Spleen (tissue), 11 donors: ENCODE results near the gene CTNS. TPM values are rescaled to one million over a fixed set of nuclear protein-coding genes. Genes with fewer than 3 reads are reported as not detected.
A peak's percentile ranks its signal among the peaks of the same experiment; 100 is the strongest.

Experiments
- DNase-seq: peaks from one replicate; pipeline ENCODE4 v3.0.0-alpha.2; 2020
- H3K27ac ChIP-seq, 8 donors: fragments of 200-600 bp; sonication (generic) in 7 of 8; 1 replicate in 4 of 8; 2 replicates in 4 of 8; pipeline versions ENCODE4 v1.5.0 to v1.8.0; 2016 to 2021; ENCODE audit warnings: inconsistent platforms in 4 of 8, mild to moderate bottlenecking in 4 of 8, moderate library complexity in 1 of 8
- H3K27me3 ChIP-seq, 7 donors: fragments of 200-600 bp; sonication (generic) in 6 of 7; replicated peaks in 1 of 7; 1 replicate in 4 of 7; 2 replicates in 3 of 7; pipeline versions ENCODE4 v1.5.0 to v1.8.0; 2016 to 2021; ENCODE audit warnings: inconsistent platforms in 3 of 7, mild to moderate bottlenecking in 1 of 7
- H3K36me3 ChIP-seq, 6 donors: fragments of 200-600 bp; sonication (generic) in 5 of 6; 1 replicate in 4 of 6; 2 replicates in 2 of 6; pipeline versions ENCODE4 v1.5.0 to v1.8.0; 2016 to 2021; ENCODE audit warnings: inconsistent platforms in 2 of 6
- H3K4me1 ChIP-seq, 6 donors: fragments of 200-600 bp; sonication (generic) in 5 of 6; 1 replicate in 3 of 6; 2 replicates in 3 of 6; pipeline versions ENCODE4 v1.5.0 to v1.8.0; 2016 to 2021; ENCODE audit warnings: inconsistent platforms in 3 of 6
- H3K4me3 ChIP-seq, 8 donors: fragments of 200-600 bp; sonication (generic) in 7 of 8; 1 replicate in 4 of 8; 2 replicates in 4 of 8; pipeline versions ENCODE4 v1.5.0 to v1.8.0; 2016 to 2021; ENCODE audit warnings: inconsistent platforms in 4 of 8, mild to moderate bottlenecking in 4 of 8, moderate library complexity in 2 of 8
- H3K9me3 ChIP-seq, 8 donors: fragments of 200-600 bp; sonication (generic) in 7 of 8; 1 replicate in 4 of 8; 2 replicates in 4 of 8; pipeline versions ENCODE4 v1.5.0 to v1.8.0; 2016 to 2021; ENCODE audit warnings: inconsistent platforms in 4 of 8
- CTCF ChIP-seq, 11 experiments: fragments of 200-600 bp in 7 of 11; fragments of 450-650 bp in 4 of 11; sonication (generic) in 4 of 11; IDR thresholded peaks in 8 of 11; conservative IDR thresholded peaks in 3 of 11; 1 replicate in 7 of 11; 2 replicates in 4 of 11; pipeline versions ENCODE4 v1.4.0 to v1.8.0; 2016 to 2021; ENCODE audit warnings: antibody characterized with exemption in 11 of 11, inconsistent platforms in 4 of 11, mild to moderate bottlenecking in 1 of 11
- POLR2A ChIP-seq, 3 donors: fragments of 450-650 bp; IDR thresholded peaks; one replicate each; pipeline ENCODE4 v1.5.1; 2017; ENCODE audit warnings: antibody characterized with exemption in 3 of 3, mild to moderate bottlenecking in 1 of 3
- POLR2AphosphoS5 ChIP-seq, 3 donors: sonication (generic); formaldehyde crosslinking; IDR thresholded peaks; one replicate each; pipeline ENCODE4 v1.5.1; 2017; ENCODE audit warnings: antibody characterized with exemption in 3 of 3
- WGBS, 5 donors: extraction: QIAGEN DNeasy Blood & Tissue Kit in 3 of 5; methylation state at CpG; one replicate each; pipeline versions ENCODE4 v1.1.5 to v1.1.7; 2013 to 2018; 5-methylcytosine and 5-hydroxymethylcytosine counted together
- intact Hi-C: fragments of 100-400 bp; cut with DNase I; formaldehyde crosslinking; loops from one replicate; pipeline ENCODE4 v1.15.0; 2023; ENCODE audit warnings: low total_unique reads
- polyA plus RNA-seq, 3 donors: library from polyadenylated mRNA; stranded (reverse); fragments of 200-250 nt; gene quantifications; one replicate each; pipeline ENCODE4 v1.2.1, GENCODE V29; 2013
- total RNA-seq, 7 donors: library from RNA; depleted of rRNA in 3 of 7; stranded (reverse); fragments of >200 nt in 3 of 7; fragmentation: NEBNext Ultra II Directional in 4 of 7; extraction: Animal tissue kit (Norgen Biotek cat#: 25700) in 4 of 7; gene quantifications; one replicate each; pipeline versions ENCODE4 v1.1.0 to v1.2.1, GENCODE V29; 2016 to 2021
- donor health status: healthy with polysubstance abuse.
- donor health status: DM: no; HTN: no; CAD: no; lungs with moderate emphysema.
- donor health status: DM: no; HTN: no; CAD: no.
- donor health status: Bipolar disorder and iron deficiency.
- donor health status: healthy.
- donor health status: DM: no; HTN: no; CAD: no.
- donor health status: DM: yes; HTN: yes; CAD: no.

The CTNS gene
- total and polyA plus RNA-seq, 10 donors, result 5.7 to 42.5 (median 14.0) TPM

- DNase-seq, result no peak
- Histone ChIP-seq H3K36me3 (peaks cover 0 to 32% (median 13%) of the 10 kb centered on the region in 6 donors), H3K27me3 (peaks cover 0 to 40% (median 14%) of the 10 kb centered on the region in 7 donors), H3K4me3 (peak overlapping the region; percentile 53 to 85 (median 71)), H3K9me3 (peaks cover 0 to 13% (median 8%) of the 10 kb centered on the region in 8 donors), H3K27ac (peak overlapping the region in 7 of 8 donors; percentile 29 to 92 (median 75)), H3K4me1 (peaks cover 10 to 91% (median 58%) of the 10 kb centered on the region in 6 donors)
- intact Hi-C loops, result no loop called here
- 38 to 65% (median 58%) methylated on average over 9 of the region's 9 CpGs for WGBS, 5 donors
- TF ChIP-seq POLR2A (IDR thresholded peaks at IDR 0.05) (no peak), POLR2AphosphoS5 (IDR thresholded peaks at IDR 0.05) (peak in 2 of 3 donors; percentile 47 to 81)
Observed at GRCh38 chr17:3693829-3694231, 57.3 kb downstream of the CTNS start.

- Histone ChIP-seq H3K36me3 (peaks cover 0 to 18% (median 8%) of the 10 kb centered on the region in 6 donors), H3K4me3 (peak overlapping the region; percentile 53 to 85 (median 71)), H3K9me3 (peaks cover 0 to 13% (median 8%) of the 10 kb centered on the region in 8 donors), H3K27me3 (peaks cover 0 to 38% (median 14%) of the 10 kb centered on the region in 7 donors), H3K4me1 (peaks cover 6 to 87% (median 46%) of the 10 kb centered on the region in 6 donors), H3K27ac (peak overlapping the region; percentile 39 to 92 (median 75))
- intact Hi-C loops, result no loop called here
- WGBS, 5 donors, result 9 to 19% (median 15%) methylated on average over 8 to 17 of the region's 17 CpGs
- no peak for DNase-seq
- no peak for TF ChIP-seq POLR2A (IDR thresholded peaks at IDR 0.05)
- TF ChIP-seq POLR2AphosphoS5 (IDR thresholded peaks at IDR 0.05), result peak in 1 of 3 donors; percentile 28
Observed at GRCh38 chr17:3695129-3695722, 58.7 kb downstream of the CTNS start.

- intact Hi-C loops, result no loop called here
- Histone ChIP-seq H3K9me3 (peaks cover 0 to 13% (median 8%) of the 10 kb centered on the region in 8 donors), H3K36me3 (peaks cover 0 to 11% (median 2%) of the 10 kb centered on the region in 6 donors), H3K27me3 (peaks cover 0 to 33% (median 14%) of the 10 kb centered on the region in 7 donors), H3K4me3 (peak within 1 kb of the TSS; percentile 53 to 85 (median 71)), H3K4me1 (peaks cover 3 to 86% (median 40%) of the 10 kb centered on the region in 6 donors), H3K27ac (peak within 1 kb of the TSS; percentile 39 to 92 (median 75))
- peak; percentile 95 for DNase-seq
- 0 to 1% (median 0%) methylated on average over 15 to 65 of the region's 65 CpGs for WGBS, 5 donors
- no peak for TF ChIP-seq POLR2A (IDR thresholded peaks at IDR 0.05)
- peak; percentile 78 to 89 (median 83) for TF ChIP-seq POLR2AphosphoS5 (IDR thresholded peaks at IDR 0.05)
- peak in 2 of 11 experiments; percentile 16 to 18 for TF ChIP-seq CTCF (IDR thresholded peaks at IDR 0.05 in 8 of 11, conservative IDR thresholded peaks at IDR 0.05 in 3 of 11)
Observed at GRCh38 chr17:3695723-3696411, 59.3 kb downstream of the CTNS start, which contains the start of gene P2RX5. P2RX5 (minus strand) TSS chr17:3696155; CDS start chr17:3696005, 150 bp downstream.

GRCh38 chr17:3697103-3697476, 60.5 kb downstream of the CTNS start:
- Histone ChIP-seq H3K36me3 (no peaks in the 10 kb centered on the region), H3K9me3 (peaks cover 0 to 13% (median 8%) of the 10 kb centered on the region in 8 donors), H3K27ac (peak overlapping the region in 5 of 8 donors; percentile 75 to 92 (median 84)), H3K4me3 (peak overlapping the region in 5 of 8 donors; percentile 56 to 85 (median 75)), H3K4me1 (peaks cover 0 to 84% (median 30%) of the 10 kb centered on the region in 6 donors), H3K27me3 (peaks cover 0 to 33% (median 14%) of the 10 kb centered on the region in 7 donors)
- TF ChIP-seq CTCF (IDR thresholded peaks at IDR 0.05 in 8 of 11, conservative IDR thresholded peaks at IDR 0.05 in 3 of 11) (no peak), POLR2AphosphoS5 (IDR thresholded peaks at IDR 0.05) (no peak), POLR2A (IDR thresholded peaks at IDR 0.05) (no peak)
- no peak for DNase-seq
- WGBS, 5 donors, result 54 to 67% (median 59%) methylated on average over 11 to 12 of the region's 12 CpGs
- intact Hi-C loops, result no loop called here
